HUES64 (cell line): ENCODE measurements around the gene SRD5A3.

Source experiments
- H3K27ac ChIP-seq: 2 replicates; pipeline ENCODE4 v1.7.0; 2013; ENCODE audit warnings: low read depth, low read length, inconsistent platforms
- H3K27me3 ChIP-seq: 2 replicates; pipeline ENCODE4 v1.6.1; 2013; ENCODE audit warnings: mild to moderate bottlenecking, low read length; ENCODE audit not compliant: insufficient read depth
- H3K36me3 ChIP-seq: 2 replicates; pipeline ENCODE4 v1.6.1; 2013; ENCODE audit warnings: mild to moderate bottlenecking, low read length; ENCODE audit not compliant: insufficient read depth
- H3K4me1 ChIP-seq: 2 replicates; pipeline ENCODE4 v1.6.1; 2013; ENCODE audit warnings: mild to moderate bottlenecking, low read length, moderate library complexity; ENCODE audit not compliant: insufficient read depth
- H3K4me3 ChIP-seq: 2 replicates; pipeline ENCODE4 v1.5.1; 2013; ENCODE audit warnings: mild to moderate bottlenecking, low read length, moderate library complexity
- H3K9ac ChIP-seq: 2 replicates; pipeline ENCODE4 v1.6.1; 2013; ENCODE audit warnings: mild to moderate bottlenecking, low read depth, low read length
- H3K9me3 ChIP-seq: 2 replicates; pipeline ENCODE4 v1.6.1; 2013; ENCODE audit warnings: low read depth, low read length; ENCODE audit not compliant: insufficient read depth
- WGBS: fragments of 150-250, 120-280 bp; methylation state at CpG from one replicate; pipeline ENCODE4 v1.1.7; 2013; ENCODE audit warnings: missing lambda C conversion rate; 5-methylcytosine and 5-hydroxymethylcytosine counted together

SRD5A3 gene

GRCh38 chr4:55321707-55322264, 24.3 kb upstream of the SRD5A3 start:
- WGBS: 16% methylated on average over 5 of the region's 8 CpGs
- H3K36me3 ChIP-seq: no peaks in the 10 kb centered on the region
- peaks cover 22% of the 10 kb centered on the region for H3K4me1 ChIP-seq
- H3K9me3 ChIP-seq: no peaks in the 10 kb centered on the region
- no peaks in the 10 kb centered on the region for H3K27me3 ChIP-seq
- no peak overlapping the region for H3K9ac ChIP-seq
- H3K27ac ChIP-seq: no peak overlapping the region; the same call in 1 of the 2 replicates
- no peak overlapping the region for H3K4me3 ChIP-seq

- Histone ChIP-seq H3K9me3 (no peaks in the 10 kb centered on the region), H3K27ac (no peak overlapping the region), H3K9ac (no peak overlapping the region), H3K36me3 (no peaks in the 10 kb centered on the region), H3K4me1 (peaks cover 22% of the 10 kb centered on the region), H3K4me3 (no peak overlapping the region), H3K27me3 (no peaks in the 10 kb centered on the region)
Measured at GRCh38 chr4:55323375-55323774, 22.7 kb upstream of the SRD5A3 start.

GRCh38 chr4:55326629-55327028, 19.4 kb upstream of the SRD5A3 start:
- no peak overlapping the region for H3K27ac ChIP-seq
- H3K9ac ChIP-seq: no peak overlapping the region
- no peaks in the 10 kb centered on the region for H3K27me3 ChIP-seq
- no peak overlapping the region for H3K4me3 ChIP-seq
- H3K4me1 ChIP-seq: peaks cover 14% of the 10 kb centered on the region
- no peaks in the 10 kb centered on the region for H3K36me3 ChIP-seq
- peaks cover 6% of the 10 kb centered on the region; the same call in 1 of the 2 replicates for H3K9me3 ChIP-seq

- no peaks in the 10 kb centered on the region for H3K27me3 ChIP-seq
- no peaks in the 10 kb centered on the region for H3K4me1 ChIP-seq
- 100% methylated on average over 2 of the region's 2 CpGs for WGBS
- H3K4me3 ChIP-seq: no peak overlapping the region
- no peaks in the 10 kb centered on the region for H3K36me3 ChIP-seq
- no peak overlapping the region for H3K27ac ChIP-seq
- H3K9me3 ChIP-seq: peaks cover 6% of the 10 kb centered on the region; the same call in 1 of the 2 replicates
- no peak overlapping the region for H3K9ac ChIP-seq
Measured at GRCh38 chr4:55329012-55329411, 17.0 kb upstream of the SRD5A3 start.

GRCh38 chr4:55330241-55330640, 15.8 kb upstream of the SRD5A3 start:
- Histone ChIP-seq H3K27ac (no peak overlapping the region), H3K36me3 (no peaks in the 10 kb centered on the region), H3K27me3 (no peaks in the 10 kb centered on the region), H3K4me3 (no peak overlapping the region), H3K9me3 (peaks cover 6% of the 10 kb centered on the region; the same call in 1 of the 2 replicates), H3K9ac (no peak overlapping the region), H3K4me1 (no peaks in the 10 kb centered on the region)
- 94% methylated on average over 4 of the region's 4 CpGs for WGBS

GRCh38 chr4:55336138-55337034, 9.7 kb upstream of the SRD5A3 start:
- Histone ChIP-seq H3K27ac (no peak overlapping the region), H3K4me1 (peaks cover 17% of the 10 kb centered on the region), H3K9ac (no peak overlapping the region), H3K9me3 (no peaks in the 10 kb centered on the region), H3K4me3 (no peak overlapping the region), H3K27me3 (no peaks in the 10 kb centered on the region), H3K36me3 (no peaks in the 10 kb centered on the region)
- 92% methylated on average over 20 of the region's 22 CpGs for WGBS

GRCh38 chr4:55337944-55338343, 8.1 kb upstream of the SRD5A3 start:
- Histone ChIP-seq H3K4me3 (no peak overlapping the region), H3K27me3 (no peaks in the 10 kb centered on the region), H3K9me3 (no peaks in the 10 kb centered on the region), H3K9ac (no peak overlapping the region), H3K4me1 (peaks cover 17% of the 10 kb centered on the region), H3K27ac (no peak overlapping the region), H3K36me3 (no peaks in the 10 kb centered on the region)

- no peaks in the 10 kb centered on the region for H3K9me3 ChIP-seq
- no peaks in the 10 kb centered on the region for H3K27me3 ChIP-seq
- 94% methylated on average over 3 of the region's 4 CpGs for WGBS
- no peak overlapping the region for H3K27ac ChIP-seq
- peaks cover 17% of the 10 kb centered on the region for H3K4me1 ChIP-seq
- H3K36me3 ChIP-seq: no peaks in the 10 kb centered on the region
- H3K9ac ChIP-seq: no peak overlapping the region
- H3K4me3 ChIP-seq: no peak overlapping the region
Measured at GRCh38 chr4:55338486-55338885, 7.6 kb upstream of the SRD5A3 start.

GRCh38 chr4:55340266-55340665, 5.8 kb upstream of the SRD5A3 start:
- WGBS: 65% methylated on average over 2 of the region's 3 CpGs
- no peaks in the 10 kb centered on the region for H3K27me3 ChIP-seq

GRCh38 chr4:55343887-55344286, 2.2 kb upstream of the SRD5A3 start:
- no peaks in the 10 kb centered on the region for H3K9me3 ChIP-seq
- no peak overlapping the region for H3K9ac ChIP-seq
- H3K36me3 ChIP-seq: no peaks in the 10 kb centered on the region
- peaks cover 32% of the 10 kb centered on the region for H3K4me1 ChIP-seq
- no peak overlapping the region for H3K27ac ChIP-seq
- 90% methylated on average over 7 of the region's 7 CpGs for WGBS
- H3K27me3 ChIP-seq: peaks cover 7% of the 10 kb centered on the region; the same call in 1 of the 2 replicates
- no peak overlapping the region for H3K4me3 ChIP-seq

More at GRCh38 chr4:55340266-55340665, 5.8 kb upstream of the SRD5A3 start:
- Histone ChIP-seq H3K4me1 (peaks cover 18% of the 10 kb centered on the region), H3K36me3 (no peaks in the 10 kb centered on the region), H3K9ac (no peak overlapping the region), H3K4me3 (no peak overlapping the region), H3K9me3 (no peaks in the 10 kb centered on the region), H3K27ac (no peak overlapping the region)

GRCh38 chr4:55345054-55345453, 988 bp upstream of the SRD5A3 start:
- WGBS: 94% methylated on average over 2 of the region's 3 CpGs
- no peaks in the 10 kb centered on the region for H3K36me3 ChIP-seq
- no peaks in the 10 kb centered on the region for H3K9me3 ChIP-seq
- no peak overlapping the region for H3K4me3 ChIP-seq
- no peak overlapping the region for H3K27ac ChIP-seq
- H3K4me1 ChIP-seq: peaks cover 27% of the 10 kb centered on the region
- no peak overlapping the region for H3K9ac ChIP-seq
- H3K27me3 ChIP-seq: peaks cover 7% of the 10 kb centered on the region; the same call in 1 of the 2 replicates
